A673 (cell line): ENCODE measurements around the gene PHEX. TPM values are rescaled to one million over a fixed set of nuclear protein-coding genes. Genes with fewer than 3 reads are reported as not detected.
A peak's percentile ranks its signal among the peaks of the same experiment; 100 is the strongest.

ENCODE experiments used
- BruUV-seq: library from RNA; stranded (reverse); fragments of 400-500 nt; replicated peaks from 2 replicates; lab custom pipeline; 2021; lab: Mats Ljungman, UMichigan
- CTCF ChIA-PET: fragments of 300-600 bp; sonication (Branson Sonifier 250); formaldehyde crosslinking; loops from one replicate; lab custom pipeline; 2022; ENCODE audit warnings: antibody characterized with exemption; lab: Charles Lee
- POLR2A ChIA-PET: fragments of 300-600 bp; sonication (Branson Sonifier 250); formaldehyde crosslinking; loops from one replicate; lab custom pipeline; 2022; ENCODE audit warnings: antibody characterized with exemption; ENCODE audit not compliant: low non-redundant PET; lab: Charles Lee
- DNase-seq: peaks from one replicate; pipeline ENCODE4 v3.0.0-alpha.2; 2015; ENCODE audit warnings: low spot score
- H3K27ac ChIP-seq: fragments of 200-600 bp; sonication (generic); 2 replicates; pipeline ENCODE4 v1.5.1; 2016; ENCODE audit warnings: mixed run types, low read depth, mild to moderate bottlenecking, mixed read lengths, antibody characterized with exemption, low read length; ENCODE audit not compliant: poor library complexity, severe bottlenecking
- H3K27me3 ChIP-seq: fragments of 200-600 bp; sonication (generic); replicated peaks from 2 replicates; pipeline ENCODE4 v1.6.1; 2017; ENCODE audit warnings: mixed run types, low read depth, mild to moderate bottlenecking, mixed read lengths, antibody characterized with exemption, low read length; ENCODE audit not compliant: insufficient read depth, poor library complexity
- H3K36me3 ChIP-seq: fragments of 200-600 bp; sonication (generic); 2 replicates; pipeline ENCODE4 v1.6.1; 2016; ENCODE audit warnings: mixed run types, mild to moderate bottlenecking, mixed read lengths, antibody characterized with exemption, low read length; ENCODE audit not compliant: insufficient read depth, poor library complexity, severe bottlenecking
- H3K4me1 ChIP-seq: fragments of 200-600 bp; sonication (generic); 2 replicates; pipeline ENCODE4 v1.6.1; 2017; ENCODE audit warnings: mixed run types, mild to moderate bottlenecking, mixed read lengths, antibody characterized with exemption, low read length; ENCODE audit not compliant: insufficient read depth, poor library complexity, severe bottlenecking
- H3K4me3 ChIP-seq: fragments of 200-600 bp; sonication (generic); 2 replicates; pipeline ENCODE4 v1.5.1; 2016; ENCODE audit warnings: low read depth, mixed run types, mild to moderate bottlenecking, mixed read lengths, low read length; ENCODE audit not compliant: poor library complexity, severe bottlenecking
- H3K9me3 ChIP-seq: fragments of 200-600 bp; sonication (generic); 2 replicates; pipeline ENCODE4 v1.6.1; 2016; ENCODE audit warnings: mixed run types, low read depth, mild to moderate bottlenecking, mixed read lengths, antibody characterized with exemption, low read length; ENCODE audit not compliant: poor library complexity, severe bottlenecking
- EZH2 ChIP-seq: fragments of 200-600 bp; sonication (generic); IDR thresholded peaks from 2 replicates; pipeline ENCODE4 v1.6.1; 2017; ENCODE audit warnings: borderline replicate concordance, low read depth, mild to moderate bottlenecking, mixed read lengths, antibody characterized with exemption, low read length; ENCODE audit not compliant: poor library complexity, severe bottlenecking
- intact Hi-C: fragments of 100-400 bp; cut with micrococcal nuclease; formaldehyde crosslinking; loops from one replicate; pipeline ENCODE4 v1.10.0; 2022; ENCODE audit not compliant: unreplicated experiment
- total RNA-seq: library from RNA; stranded (reverse); gene quantifications from 2 replicates; pipeline ENCODE4 v1.2.3, GENCODE V29; 2021
- TF ChIP-seq, protein P1 (sequence below): fragments of 300-800, 200-600 bp; sonication (generic); conservative IDR thresholded peaks from 2 replicates; pipeline ENCODE4 v1.5.1; 2017; ENCODE audit warnings: low read depth, mild to moderate bottlenecking, antibody characterized with exemption, low read length, moderate library complexity, mixed read lengths

The PHEX gene
- total RNA-seq, 1 experiment from 2014 or later = 0.43 TPM

- CTCF ChIA-PET = no interaction called here
- DNase-seq = peak; percentile 18
- no TSS peak for BruUV-seq
- intact Hi-C loops = no loop called here
- Histone ChIP-seq H3K27me3 (no peaks in the 10 kb centered on the region), H3K4me3 (no peak overlapping the region), H3K9me3 (no peaks in the 10 kb centered on the region), H3K4me1 (no peaks in the 10 kb centered on the region), H3K27ac (no peak overlapping the region), H3K36me3 (no peaks in the 10 kb centered on the region)
- no peak for TF ChIP-seq EZH2
- TF ChIP-seq, protein P1, sequence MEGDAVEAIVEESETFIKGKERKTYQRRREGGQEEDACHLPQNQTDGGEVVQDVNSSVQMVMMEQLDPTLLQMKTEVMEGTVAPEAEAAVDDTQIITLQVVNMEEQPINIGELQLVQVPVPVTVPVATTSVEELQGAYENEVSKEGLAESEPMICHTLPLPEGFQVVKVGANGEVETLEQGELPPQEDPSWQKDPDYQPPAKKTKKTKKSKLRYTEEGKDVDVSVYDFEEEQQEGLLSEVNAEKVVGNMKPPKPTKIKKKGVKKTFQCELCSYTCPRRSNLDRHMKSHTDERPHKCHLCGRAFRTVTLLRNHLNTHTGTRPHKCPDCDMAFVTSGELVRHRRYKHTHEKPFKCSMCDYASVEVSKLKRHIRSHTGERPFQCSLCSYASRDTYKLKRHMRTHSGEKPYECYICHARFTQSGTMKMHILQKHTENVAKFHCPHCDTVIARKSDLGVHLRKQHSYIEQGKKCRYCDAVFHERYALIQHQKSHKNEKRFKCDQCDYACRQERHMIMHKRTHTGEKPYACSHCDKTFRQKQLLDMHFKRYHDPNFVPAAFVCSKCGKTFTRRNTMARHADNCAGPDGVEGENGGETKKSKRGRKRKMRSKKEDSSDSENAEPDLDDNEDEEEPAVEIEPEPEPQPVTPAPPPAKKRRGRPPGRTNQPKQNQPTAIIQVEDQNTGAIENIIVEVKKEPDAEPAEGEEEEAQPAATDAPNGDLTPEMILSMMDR = no peak
- POLR2A ChIA-PET = no interaction called here
These were observed 139.3 kb downstream of the PHEX start for GRCh38 chrX:22171287-22172060.

DNA sequence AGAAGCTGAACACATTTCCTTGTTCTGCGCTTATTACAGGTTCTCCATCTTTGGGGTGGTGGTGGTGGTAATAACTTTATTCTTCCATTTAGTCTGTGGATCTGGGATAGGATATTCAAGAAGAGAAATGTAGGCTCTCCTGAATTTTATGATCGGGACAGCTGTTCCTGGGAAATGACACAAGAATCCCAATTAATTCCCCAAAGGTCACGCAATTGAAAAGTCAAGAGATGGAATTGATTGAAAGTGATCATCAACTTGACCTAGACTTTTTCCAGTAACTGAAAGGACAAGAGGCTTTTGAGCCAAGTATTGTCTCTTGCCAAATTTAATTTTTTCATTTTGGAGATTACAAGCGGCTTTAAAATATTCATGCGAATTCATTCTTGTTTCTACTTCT lies 141.8 kb downstream of the PHEX start:
- Histone ChIP-seq H3K36me3 (no peaks in the 10 kb centered on the region), H3K4me3 (no peak overlapping the region), H3K9me3 (no peaks in the 10 kb centered on the region), H3K27me3 (no peaks in the 10 kb centered on the region), H3K27ac (no peak overlapping the region), H3K4me1 (no peaks in the 10 kb centered on the region)
- intact Hi-C loops = no loop called here
- CTCF ChIA-PET = interaction anchor here (1.0 kb wide), 1 partner anchor 38 kb away, joined by 3 read pairs; no protein-coding TSS in a partner anchor
- POLR2A ChIA-PET = no interaction called here
- no peak for DNase-seq
- no TSS peak for BruUV-seq
- TF ChIP-seq EZH2 = no peak

GRCh38 chrX:22177950-22178515 lies 145.9 kb downstream of the PHEX start:
- DNase-seq = no peak
- Histone ChIP-seq H3K4me1 (no peaks in the 10 kb centered on the region), H3K9me3 (no peaks in the 10 kb centered on the region), H3K4me3 (no peak overlapping the region), H3K27me3 (no peaks in the 10 kb centered on the region), H3K27ac (no peak overlapping the region), H3K36me3 (no peaks in the 10 kb centered on the region)
- TF ChIP-seq, protein P1 = no peak
- TF ChIP-seq EZH2 = no peak
- ChIA-PET CTCF (no interaction called here), POLR2A (no interaction called here)
- intact Hi-C loops = no loop called here
- BruUV-seq = no TSS peak
